ENCODE results near the gene MYOD1.

Gene MYOD1

DNA sequence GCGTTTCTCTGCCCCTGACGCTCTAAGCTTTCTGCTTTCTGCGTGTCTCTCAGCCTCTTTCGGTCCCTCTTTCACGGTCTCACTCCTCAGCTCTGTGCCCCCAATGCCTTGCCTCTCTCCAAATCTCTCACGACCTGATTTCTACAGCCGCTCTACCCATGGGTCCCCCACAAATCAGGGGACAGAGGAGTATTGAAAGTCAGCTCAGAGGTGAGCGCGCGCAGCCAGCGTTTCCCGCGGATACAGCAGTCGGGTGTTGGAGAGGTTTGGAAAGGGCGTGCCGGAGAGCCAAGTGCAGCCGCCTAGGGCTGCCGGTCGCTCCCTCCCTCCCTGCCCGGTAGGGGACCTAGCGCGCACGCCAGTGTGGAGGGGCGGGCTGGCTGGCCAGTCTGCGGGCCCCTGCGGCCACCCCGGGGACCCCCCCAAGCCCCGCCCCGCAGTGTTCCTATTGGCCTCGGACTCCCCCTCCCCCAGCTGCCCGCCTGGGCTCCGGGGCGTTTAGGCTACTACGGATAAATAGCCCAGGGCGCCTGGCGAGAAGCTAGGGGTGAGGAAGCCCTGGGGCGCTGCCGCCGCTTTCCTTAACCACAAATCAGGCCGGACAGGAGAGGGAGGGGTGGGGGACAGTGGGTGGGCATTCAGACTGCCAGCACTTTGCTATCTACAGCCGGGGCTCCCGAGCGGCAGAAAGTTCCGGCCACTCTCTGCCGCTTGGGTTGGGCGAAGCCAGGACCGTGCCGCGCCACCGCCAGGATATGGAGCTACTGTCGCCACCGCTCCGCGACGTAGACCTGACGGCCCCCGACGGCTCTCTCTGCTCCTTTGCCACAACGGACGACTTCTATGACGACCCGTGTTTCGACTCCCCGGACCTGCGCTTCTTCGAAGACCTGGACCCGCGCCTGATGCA lies at the start of gene MYOD1:
Gene MYOD1 (plus strand): TSS at position 544 of the 910 bp plus-strand sequence. CDS start 212 bp downstream, at position 756.
- DNase-seq = no peak

DNA sequence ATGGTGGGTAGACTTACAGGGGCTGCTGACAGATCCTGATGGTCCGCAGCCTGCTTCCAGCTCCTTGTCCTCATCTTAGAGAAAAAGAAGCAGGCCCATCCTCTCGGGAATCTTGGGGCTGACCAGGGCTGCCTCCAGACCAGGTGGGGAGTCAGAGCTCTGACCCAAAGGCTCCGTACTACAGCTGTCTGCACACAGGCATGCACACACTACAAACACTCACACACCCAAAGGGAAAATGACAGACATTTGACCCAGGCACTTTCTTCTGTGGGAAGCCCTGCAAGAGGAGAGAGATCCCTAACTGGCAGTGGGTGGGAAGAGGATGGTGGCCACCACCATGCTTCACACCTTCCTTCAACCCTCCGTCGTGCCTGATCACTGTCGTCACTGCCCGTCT lies 46.9 kb upstream of the MYOD1 start:
- DNase-seq = no peak

DNA sequence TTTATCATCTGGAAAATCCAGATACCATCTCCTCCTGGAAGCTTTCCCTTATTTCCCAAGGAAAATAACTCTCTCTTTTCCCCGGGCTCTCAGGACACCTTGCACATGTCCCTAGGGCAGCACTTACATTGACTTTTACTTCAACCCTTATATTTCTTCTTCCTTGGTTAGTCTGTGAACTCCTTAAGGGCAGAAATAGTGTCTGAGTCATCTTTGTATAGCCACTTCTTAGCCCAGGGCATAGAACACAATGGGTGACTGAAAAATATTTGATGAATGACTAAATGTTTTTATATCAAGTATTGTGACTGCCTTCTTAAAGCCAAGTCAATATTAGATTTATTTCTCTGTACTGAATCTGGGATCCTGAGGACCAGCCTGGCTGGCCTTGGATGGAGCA lies 45.4 kb upstream of the MYOD1 start:
- DNase-seq = no peak

DNA sequence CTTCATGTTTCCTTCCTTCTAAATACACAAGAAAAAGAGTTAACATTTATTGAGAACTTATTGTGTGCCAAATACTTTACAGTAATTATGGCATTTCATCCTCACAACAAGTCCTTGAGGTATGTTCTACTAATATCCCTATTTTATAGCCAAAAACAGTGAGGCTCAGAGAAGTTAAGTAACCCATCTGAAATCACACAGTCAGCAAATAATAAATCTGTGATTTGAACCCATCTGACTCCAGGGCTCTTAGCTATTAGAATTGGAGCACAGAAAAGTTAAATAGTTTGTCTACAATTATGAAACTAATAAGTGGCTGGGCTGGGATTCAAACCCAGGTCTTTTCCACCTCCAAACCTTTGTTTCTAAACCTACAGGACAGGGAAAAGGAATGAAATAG lies 36.5 kb upstream of the MYOD1 start:
- DNase-seq = no peak

GRCh38 chr11:17683377-17684161 lies 35.8 kb upstream of the MYOD1 start:
- no peak for DNase-seq

GRCh38 chr11:17684550-17684949 lies 34.8 kb upstream of the MYOD1 start:
- no peak for DNase-seq

DNA sequence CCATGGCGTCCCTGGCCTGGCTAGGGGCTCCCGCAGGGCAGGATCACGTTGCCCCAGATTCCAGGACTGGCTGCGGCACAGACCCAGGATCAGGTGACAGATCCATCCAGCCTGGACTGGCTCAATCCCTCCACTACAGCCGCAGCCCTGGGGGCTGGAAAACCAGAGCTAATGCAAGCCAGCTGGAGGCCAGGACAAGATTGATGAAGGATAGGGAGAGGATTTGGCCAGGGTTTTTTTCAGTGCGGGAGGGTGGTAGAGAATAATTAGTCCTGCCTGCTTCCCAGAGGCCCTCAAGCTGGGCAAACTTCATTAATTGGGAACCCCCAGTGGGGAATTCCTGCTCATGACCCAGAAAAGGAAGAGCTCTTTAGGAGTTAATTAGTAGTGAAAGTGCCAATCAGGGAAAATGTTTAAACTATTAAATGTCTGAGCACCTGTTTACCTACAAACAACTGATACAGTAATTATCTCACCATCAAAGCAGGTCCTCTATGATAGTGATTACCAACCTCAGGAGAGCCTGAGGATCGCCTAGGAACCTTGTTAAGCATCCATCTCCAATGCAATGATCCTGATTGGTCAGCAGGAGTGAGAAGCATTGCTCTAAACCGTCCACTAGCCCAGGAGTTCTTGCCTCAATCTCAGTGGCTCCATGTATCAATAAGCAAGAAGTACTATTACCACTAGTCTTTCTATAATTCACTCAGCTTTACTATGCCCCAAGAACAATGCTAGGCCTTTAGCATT lies 33.0 kb upstream of the MYOD1 start:
- DNase-seq = no peak

GRCh38 chr11:17687946-17688670 lies 31.3 kb upstream of the MYOD1 start:
- DNase-seq = no peak

GRCh38 chr11:17691550-17691949 lies 27.8 kb upstream of the MYOD1 start:
- DNase-seq = no peak

GRCh38 chr11:17691976-17692375 lies 27.4 kb upstream of the MYOD1 start:
- no peak for DNase-seq

DNA sequence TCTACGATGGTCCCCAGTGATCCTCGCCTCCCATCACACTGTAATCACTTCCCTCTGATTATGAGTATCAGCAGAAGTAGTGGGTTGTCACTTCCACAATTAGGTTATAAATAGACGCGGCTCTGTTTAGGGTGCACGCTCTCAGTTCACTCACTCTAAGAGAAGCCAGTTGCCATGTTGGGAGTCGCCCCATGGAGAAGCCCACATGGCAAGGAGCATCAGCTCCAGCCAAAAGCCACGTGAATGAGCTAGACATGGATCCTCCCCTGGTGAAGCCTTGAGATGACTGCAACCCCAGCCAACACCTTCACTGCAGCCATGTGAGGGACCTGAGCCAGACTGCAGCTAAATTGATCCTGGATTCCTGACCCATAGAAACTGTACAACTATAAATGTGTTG lies 26.4 kb upstream of the MYOD1 start:
- no peak for DNase-seq

DNA sequence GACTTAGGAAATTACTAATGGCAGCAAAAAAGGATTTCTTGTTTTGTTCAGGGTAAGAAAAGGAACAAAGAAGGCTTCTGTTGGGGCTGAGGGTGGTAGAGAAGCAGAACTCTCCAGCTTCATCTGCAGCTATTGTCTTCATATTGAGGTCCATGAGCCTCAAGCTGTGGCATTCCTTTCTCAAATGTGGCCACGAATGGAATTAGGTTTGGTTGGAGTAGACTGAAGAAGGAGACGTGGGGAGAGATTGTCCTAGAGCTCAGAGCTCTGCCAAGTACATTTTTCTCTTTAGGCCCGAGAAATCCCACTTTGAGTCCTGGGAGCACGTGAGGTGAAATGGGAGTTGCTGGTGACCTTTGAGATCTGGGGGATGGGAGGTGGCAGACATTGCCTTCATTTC lies 25.8 kb upstream of the MYOD1 start:
- DNase-seq = no peak

- no peak for DNase-seq
Observed at GRCh38 chr11:17694494-17695110, 24.8 kb upstream of the MYOD1 start.

- DNase-seq = no peak
Observed at GRCh38 chr11:17695454-17696441, 23.6 kb upstream of the MYOD1 start.

- no peak for DNase-seq
Observed at GRCh38 chr11:17696741-17697140, 22.6 kb upstream of the MYOD1 start.

- DNase-seq = no peak
Observed at GRCh38 chr11:17697175-17697949, 22.0 kb upstream of the MYOD1 start.

DNA sequence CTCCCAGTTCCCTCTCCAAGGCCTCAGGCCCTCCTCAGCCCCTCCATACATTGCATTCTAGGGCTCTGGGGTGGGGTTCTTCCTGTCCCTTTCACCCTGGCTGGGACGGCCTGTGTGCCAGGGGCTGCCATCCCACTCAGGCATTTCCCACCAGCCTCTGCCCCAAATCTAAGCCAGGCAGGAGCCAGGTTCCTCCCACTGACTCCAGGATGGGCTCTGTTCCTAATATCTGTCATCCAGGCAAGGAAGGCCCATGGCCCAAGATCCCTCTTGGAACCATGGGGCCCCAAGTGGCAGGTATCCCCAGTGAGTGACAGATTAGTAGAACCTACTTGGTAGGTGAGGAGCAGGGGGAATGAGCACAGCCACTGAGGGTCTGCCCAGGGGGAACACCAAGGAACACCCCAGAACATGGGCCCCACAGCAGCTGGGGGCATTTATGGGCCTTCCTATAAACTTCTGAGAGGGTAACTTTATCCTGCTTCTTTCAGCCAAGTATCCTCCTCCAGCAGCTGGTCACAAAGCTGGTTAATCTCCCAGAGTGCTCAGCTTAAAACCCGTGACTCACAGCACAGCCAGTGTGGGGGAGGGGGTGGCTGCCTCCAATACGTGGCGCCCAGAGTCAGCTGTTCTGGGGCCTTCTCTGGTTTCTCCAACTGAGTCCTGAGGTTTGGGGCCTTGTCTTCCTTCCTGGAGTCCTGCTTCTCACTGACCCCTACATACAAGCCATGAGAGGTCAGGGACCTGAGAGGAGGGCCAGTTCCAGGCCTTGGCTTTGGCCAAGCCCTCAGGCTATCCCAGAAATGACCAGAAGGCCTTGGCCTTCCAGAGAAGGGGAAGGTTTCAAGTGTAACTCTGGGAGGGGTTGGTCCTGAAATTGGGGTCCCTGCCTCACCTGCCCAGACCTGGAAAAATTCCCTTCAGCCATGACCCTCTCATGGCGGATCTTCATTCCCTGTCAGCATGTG lies 19.9 kb upstream of the MYOD1 start:
- DNase-seq = no peak

DNA sequence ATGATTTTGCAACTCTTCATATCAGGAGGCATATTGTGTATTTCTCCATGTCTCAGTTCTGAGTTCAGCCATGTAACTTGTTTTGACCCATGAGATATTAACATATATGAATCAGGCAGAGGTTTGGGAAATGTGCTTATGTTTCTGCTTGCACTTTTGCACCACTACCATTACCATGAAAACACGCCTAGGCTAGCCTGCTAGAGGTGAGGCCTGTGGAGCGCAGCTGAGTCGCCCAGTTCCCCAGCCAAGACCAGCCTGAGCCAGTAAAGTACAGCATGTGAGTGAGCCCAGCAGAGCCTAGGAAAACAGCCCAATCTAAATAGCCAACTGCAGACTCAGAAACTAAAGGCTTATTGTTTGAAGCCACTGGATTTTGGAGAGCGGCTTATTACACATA lies 18.4 kb upstream of the MYOD1 start:
- no peak for DNase-seq

- DNase-seq = no peak
Observed at GRCh38 chr11:17702876-17703275, 16.5 kb upstream of the MYOD1 start.
